Transverse colon (tissue), 4 donors: ENCODE data around the gene MACROH2A1. TPM values are rescaled to one million over a fixed set of nuclear protein-coding genes. Genes with fewer than 3 reads are reported as not detected.

Experiments
- DNase-seq: peaks from one replicate; pipeline ENCODE4 v3.0.0-alpha.2; 2019
- H3K27ac ChIP-seq, 4 donors: fragments of 200-600 bp; sonication (generic); 2 replicates each; pipeline ENCODE4 v1.5.1; 2016 to 2018; ENCODE audit warnings: inconsistent platforms in 4 of 4
- H3K27me3 ChIP-seq: fragments of 200-600 bp; sonication (generic); 2 replicates; pipeline ENCODE4 v1.5.1; 2017; ENCODE audit warnings: inconsistent platforms
- H3K36me3 ChIP-seq, 4 donors: fragments of 200-600 bp; sonication (generic); 2 replicates each; pipeline ENCODE4 v1.5.1; 2017 to 2019; ENCODE audit warnings: inconsistent platforms in 4 of 4
- H3K4me1 ChIP-seq, 4 donors: fragments of 200-600 bp; sonication (generic); 2 replicates each; pipeline ENCODE4 v1.5.1; 2017 to 2020; ENCODE audit warnings: inconsistent platforms in 4 of 4
- H3K4me3 ChIP-seq, 4 donors: fragments of 200-600 bp; sonication (generic); 1 replicate in 1 of 4; 2 replicates in 3 of 4; pipeline versions ENCODE4 v1.5.1 to v1.6.1; 2017 to 2019; ENCODE audit warnings: inconsistent platforms in 4 of 4
- H3K9me3 ChIP-seq, 2 donors: fragments of 200-600 bp; sonication (generic); 2 replicates each; pipeline ENCODE4 v1.5.1; 2017 to 2019; ENCODE audit warnings: inconsistent platforms in 2 of 2
- EP300 ChIP-seq: sonication (generic); formaldehyde crosslinking; IDR thresholded peaks from one replicate; pipeline ENCODE4 v1.6.1; 2017; ENCODE audit warnings: antibody characterized with exemption, low read depth
- POLR2A ChIP-seq: fragments of 450-650 bp; IDR thresholded peaks from one replicate; pipeline ENCODE4 v1.6.1; 2016; ENCODE audit warnings: antibody characterized with exemption, mild to moderate bottlenecking, moderate library complexity
- POLR2AphosphoS5 ChIP-seq, 3 donors: sonication (generic); formaldehyde crosslinking; IDR thresholded peaks; one replicate each; pipeline ENCODE4 v1.6.1; 2016; ENCODE audit warnings: antibody characterized with exemption in 3 of 3
- WGBS, 2 donors: methylation state at CpG; one replicate each; pipeline ENCODE4 v1.1.5; 2018; ENCODE audit warnings: low coverage in 1 of 2; 5-methylcytosine and 5-hydroxymethylcytosine counted together
- in situ Hi-C, 4 donors: fragments of 200-750 bp; cut with MboI; loops; one replicate each; pipeline versions ENCODE4 v1.15.0 to v1.15.1; 2017; ENCODE audit warnings: low sequenced_read_pairs in 3 of 4, low pct_ligation_motif_present in 1 of 4, low pct_unique_long_range_greater_than_20kb in 1 of 4
- intact Hi-C: fragments of 100-400 bp; cut with DNase I; formaldehyde crosslinking; loops from one replicate; pipeline ENCODE4 v1.15.1; 2023; ENCODE audit warnings: low total_unique reads
- total RNA-seq, 4 donors: library from RNA; depleted of rRNA; stranded (reverse); fragments of >200 nt; gene quantifications; one replicate each; pipeline ENCODE4 v1.1.0, GENCODE V29; 2016
- TF ChIP-seq, protein P1 (sequence below), 5 experiments: fragments of 200-600 bp in 3 of 5; fragments of 450-650 bp in 2 of 5; sonication (generic) in 3 of 5; IDR thresholded peaks; 1 replicate in 2 of 5; 2 replicates in 3 of 5; pipeline ENCODE4 v1.5.1; 2016 to 2017; ENCODE audit warnings: antibody characterized with exemption in 5 of 5, inconsistent platforms in 3 of 5, mild to moderate bottlenecking in 2 of 5, moderate library complexity in 1 of 5

Gene MACROH2A1
- total RNA-seq, 4 donors from 2014 or later, result 190 to 348 (median 314) TPM

DNA sequence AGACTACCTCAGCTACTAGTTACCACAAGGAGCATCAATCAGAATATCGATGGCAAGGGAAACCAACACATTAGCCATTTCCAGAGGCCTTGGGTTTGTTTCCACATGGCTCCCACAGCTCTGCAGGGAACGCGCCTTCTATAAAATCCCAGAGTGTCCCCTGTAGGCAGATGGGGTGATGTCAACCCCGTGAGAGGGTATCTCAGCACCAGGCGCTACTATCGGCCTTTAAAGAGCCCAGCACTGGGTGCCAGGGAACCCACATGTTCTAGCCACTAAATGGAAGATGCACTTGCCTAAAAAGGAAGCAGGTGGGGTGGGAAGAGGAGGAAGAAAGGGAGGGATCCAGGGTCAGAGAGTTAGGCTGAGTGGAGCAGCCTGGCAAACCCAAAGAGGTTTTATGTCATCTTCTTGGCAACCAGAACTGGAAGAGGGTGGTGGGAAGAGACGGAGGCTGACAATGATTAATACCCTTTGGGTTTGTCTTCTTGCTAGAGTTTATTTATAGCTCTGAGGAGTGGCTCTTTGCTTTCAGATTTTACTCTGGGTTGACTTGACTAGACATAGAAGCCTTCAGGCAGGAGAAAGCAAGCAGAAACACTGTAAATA lies 19.9 kb downstream of the MACROH2A1 start:
- peaks cover 0 to 43% (median 11%) of the 10 kb centered on the region in 4 donors for H3K4me1 ChIP-seq
- no peak for DNase-seq
- intact Hi-C loops, result loop anchor here (5.0 kb wide), 1 partner anchor 753 kb away; the partner anchor contains the start of gene SMAD5
- H3K27ac ChIP-seq, result peak overlapping the region in 1 of 4 donors; percentile 26
- TF ChIP-seq POLR2AphosphoS5 (IDR thresholded peaks at IDR 0.05), result no peak
- TF ChIP-seq POLR2A, result no peak
- TF ChIP-seq, protein P1, sequence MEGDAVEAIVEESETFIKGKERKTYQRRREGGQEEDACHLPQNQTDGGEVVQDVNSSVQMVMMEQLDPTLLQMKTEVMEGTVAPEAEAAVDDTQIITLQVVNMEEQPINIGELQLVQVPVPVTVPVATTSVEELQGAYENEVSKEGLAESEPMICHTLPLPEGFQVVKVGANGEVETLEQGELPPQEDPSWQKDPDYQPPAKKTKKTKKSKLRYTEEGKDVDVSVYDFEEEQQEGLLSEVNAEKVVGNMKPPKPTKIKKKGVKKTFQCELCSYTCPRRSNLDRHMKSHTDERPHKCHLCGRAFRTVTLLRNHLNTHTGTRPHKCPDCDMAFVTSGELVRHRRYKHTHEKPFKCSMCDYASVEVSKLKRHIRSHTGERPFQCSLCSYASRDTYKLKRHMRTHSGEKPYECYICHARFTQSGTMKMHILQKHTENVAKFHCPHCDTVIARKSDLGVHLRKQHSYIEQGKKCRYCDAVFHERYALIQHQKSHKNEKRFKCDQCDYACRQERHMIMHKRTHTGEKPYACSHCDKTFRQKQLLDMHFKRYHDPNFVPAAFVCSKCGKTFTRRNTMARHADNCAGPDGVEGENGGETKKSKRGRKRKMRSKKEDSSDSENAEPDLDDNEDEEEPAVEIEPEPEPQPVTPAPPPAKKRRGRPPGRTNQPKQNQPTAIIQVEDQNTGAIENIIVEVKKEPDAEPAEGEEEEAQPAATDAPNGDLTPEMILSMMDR (IDR thresholded peaks at IDR 0.05), result no peak
- TF ChIP-seq EP300, result no peak
- peaks cover 0 to 18% (median 0%) of the 10 kb centered on the region in 4 donors for H3K36me3 ChIP-seq
- no peaks in the 10 kb centered on the region for H3K27me3 ChIP-seq
- H3K9me3 ChIP-seq, result no peaks in the 10 kb centered on the region
- in situ Hi-C loops, result no loop called here
- H3K4me3 ChIP-seq, result no peak overlapping the region
- WGBS, 2 donors, result 82 to 92% methylated on average over 2 to 7 of the region's 7 CpGs

- intact Hi-C loops, result loop anchor here (5.0 kb wide), 1 partner anchor 754 kb away; the partner anchor contains the start of gene SMAD5
- DNase-seq, result no peak
- TF ChIP-seq EP300, result no peak
- no peaks in the 10 kb centered on the region for H3K9me3 ChIP-seq
- peaks cover 0 to 18% (median 0%) of the 10 kb centered on the region in 4 donors for H3K36me3 ChIP-seq
- H3K27ac ChIP-seq, result no peak overlapping the region
- H3K4me3 ChIP-seq, result no peak overlapping the region
- in situ Hi-C loops, result no loop called here
- no peaks in the 10 kb centered on the region for H3K27me3 ChIP-seq
- peaks cover 0 to 54% (median 16%) of the 10 kb centered on the region in 4 donors for H3K4me1 ChIP-seq
- WGBS, 2 donors, result 85 to 86% methylated on average over 2 to 17 of the region's 17 CpGs
Measured at GRCh38 chr5:135377751-135378680, 21.0 kb downstream of the MACROH2A1 start.

- no peak for TF ChIP-seq EP300
- TF ChIP-seq, protein P1 (IDR thresholded peaks at IDR 0.05), result no peak
- TF ChIP-seq POLR2AphosphoS5 (IDR thresholded peaks at IDR 0.05), result no peak
- no peak for TF ChIP-seq POLR2A
- H3K4me3 ChIP-seq, result no peak overlapping the region
- no peak overlapping the region for H3K27ac ChIP-seq
- no peaks in the 10 kb centered on the region for H3K27me3 ChIP-seq
- intact Hi-C loops, result loop anchor here (5.0 kb wide), 1 partner anchor 755 kb away; the partner anchor contains the start of gene SMAD5
- H3K4me1 ChIP-seq, result peaks cover 8 to 63% (median 25%) of the 10 kb centered on the region in 4 donors
- in situ Hi-C loops, result no loop called here
- H3K36me3 ChIP-seq, result peaks cover 0 to 12% (median 0%) of the 10 kb centered on the region in 4 donors
- H3K9me3 ChIP-seq, result no peaks in the 10 kb centered on the region
- no peak for DNase-seq
- 38 to 66% methylated on average over 4 to 13 of the region's 13 CpGs for WGBS, 2 donors
Measured at GRCh38 chr5:135376961-135377624, 21.9 kb downstream of the MACROH2A1 start.

GRCh38 chr5:135375040-135375793 lies 23.8 kb downstream of the MACROH2A1 start:
- H3K27ac ChIP-seq, result no peak overlapping the region
- H3K36me3 ChIP-seq, result no peaks in the 10 kb centered on the region
- intact Hi-C loops, result loop anchor here (5.0 kb wide), 1 partner anchor 757 kb away; the partner anchor contains the start of gene SMAD5

More at GRCh38 chr5:135375040-135375793, 23.8 kb downstream of the MACROH2A1 start:
- peaks cover 14 to 66% (median 30%) of the 10 kb centered on the region in 4 donors for H3K4me1 ChIP-seq
- H3K9me3 ChIP-seq, result no peaks in the 10 kb centered on the region
- DNase-seq, result no peak
- H3K27me3 ChIP-seq, result no peaks in the 10 kb centered on the region
- in situ Hi-C loops, result no loop called here
- WGBS, 2 donors, result 80 to 83% methylated on average over 3 to 6 of the region's 6 CpGs
- TF ChIP-seq POLR2AphosphoS5 (IDR thresholded peaks at IDR 0.05) (no peak), POLR2A (no peak), EP300 (no peak)
- TF ChIP-seq, protein P1 (IDR thresholded peaks at IDR 0.05), result no peak
- no peak overlapping the region for H3K4me3 ChIP-seq
